ENCODE data around the gene SUPT3H.
"Not testable (repeated sequence)": the region's sequence is repeated elsewhere in the genome, so short reads cannot be mapped to it uniquely, and the experiment has no call there.

SUPT3H gene

DNA sequence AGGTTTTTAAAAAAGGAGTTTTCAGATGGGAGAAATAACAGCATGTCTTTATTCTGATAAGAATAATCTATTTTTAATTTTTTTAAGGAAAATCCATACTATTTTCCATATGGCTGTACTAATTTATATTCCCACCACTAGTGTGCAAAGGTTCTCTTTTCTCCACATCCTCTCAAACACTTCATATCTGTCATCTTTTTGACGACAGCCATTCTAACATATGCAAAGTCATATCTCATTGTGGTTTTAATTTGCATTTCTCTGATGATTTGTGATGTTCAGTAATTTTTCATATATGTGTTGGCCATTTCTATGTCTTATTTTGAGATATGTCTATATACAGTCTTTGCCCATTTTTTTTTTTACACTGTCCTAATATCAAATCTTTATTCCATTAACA is 330.2 kb downstream of the SUPT3H start:
- H3K4me3 ChIP-seq (ENCODE audit: low read depth, low read length) = no peak overlapping the region
- TF ChIP-seq, protein P1, sequence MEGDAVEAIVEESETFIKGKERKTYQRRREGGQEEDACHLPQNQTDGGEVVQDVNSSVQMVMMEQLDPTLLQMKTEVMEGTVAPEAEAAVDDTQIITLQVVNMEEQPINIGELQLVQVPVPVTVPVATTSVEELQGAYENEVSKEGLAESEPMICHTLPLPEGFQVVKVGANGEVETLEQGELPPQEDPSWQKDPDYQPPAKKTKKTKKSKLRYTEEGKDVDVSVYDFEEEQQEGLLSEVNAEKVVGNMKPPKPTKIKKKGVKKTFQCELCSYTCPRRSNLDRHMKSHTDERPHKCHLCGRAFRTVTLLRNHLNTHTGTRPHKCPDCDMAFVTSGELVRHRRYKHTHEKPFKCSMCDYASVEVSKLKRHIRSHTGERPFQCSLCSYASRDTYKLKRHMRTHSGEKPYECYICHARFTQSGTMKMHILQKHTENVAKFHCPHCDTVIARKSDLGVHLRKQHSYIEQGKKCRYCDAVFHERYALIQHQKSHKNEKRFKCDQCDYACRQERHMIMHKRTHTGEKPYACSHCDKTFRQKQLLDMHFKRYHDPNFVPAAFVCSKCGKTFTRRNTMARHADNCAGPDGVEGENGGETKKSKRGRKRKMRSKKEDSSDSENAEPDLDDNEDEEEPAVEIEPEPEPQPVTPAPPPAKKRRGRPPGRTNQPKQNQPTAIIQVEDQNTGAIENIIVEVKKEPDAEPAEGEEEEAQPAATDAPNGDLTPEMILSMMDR (IDR thresholded peaks at IDR 0.05; ENCODE audit: control insufficient read depth, extremely low read depth, insufficient read depth) = no peak
- DNase-seq (ENCODE audit: low read depth) = no peak

DNA sequence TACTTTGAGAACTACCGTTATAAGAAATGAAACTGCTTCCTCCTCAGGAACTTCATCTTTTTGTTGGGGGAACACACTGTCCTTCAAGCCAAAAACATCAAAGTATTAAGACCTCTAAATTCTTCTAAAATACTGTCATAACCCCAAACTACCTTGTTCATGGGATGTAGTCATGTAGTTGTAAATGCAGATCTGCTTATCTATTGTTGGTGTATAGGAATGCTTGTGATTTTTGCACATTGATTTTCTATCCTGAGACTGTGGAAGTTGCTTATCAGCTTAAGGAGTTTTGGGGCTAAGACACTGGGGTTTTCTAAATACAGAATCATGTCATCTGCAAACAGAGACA is 332.5 kb downstream of the SUPT3H start:
- H3K4me3 ChIP-seq (ENCODE audit: low read depth, low read length) = no peak overlapping the region
- no peak for DNase-seq (ENCODE audit: low read depth)

GRCh38 chr6:45044510-45045252 is 333.1 kb downstream of the SUPT3H start:
- TF ChIP-seq, protein P1 (IDR thresholded peaks at IDR 0.05; ENCODE audit: control insufficient read depth, extremely low read depth, insufficient read depth) = no peak
- DNase-seq (ENCODE audit: low read depth) = no peak
- no peak overlapping the region for H3K4me3 ChIP-seq (ENCODE audit: low read depth, low read length)

More for the DNA sequence above, 332.5 kb downstream of the SUPT3H start:
- TF ChIP-seq, protein P1 (IDR thresholded peaks at IDR 0.05; ENCODE audit: control insufficient read depth, extremely low read depth, insufficient read depth) = no peak

GRCh38 chr6:45044086-45044485 is 333.6 kb downstream of the SUPT3H start:
- no peak overlapping the region for H3K4me3 ChIP-seq (ENCODE audit: low read depth, low read length)
- TF ChIP-seq, protein P1 (IDR thresholded peaks at IDR 0.05; ENCODE audit: control insufficient read depth, extremely low read depth, insufficient read depth) = no peak
- DNase-seq (ENCODE audit: low read depth) = no peak

DNA sequence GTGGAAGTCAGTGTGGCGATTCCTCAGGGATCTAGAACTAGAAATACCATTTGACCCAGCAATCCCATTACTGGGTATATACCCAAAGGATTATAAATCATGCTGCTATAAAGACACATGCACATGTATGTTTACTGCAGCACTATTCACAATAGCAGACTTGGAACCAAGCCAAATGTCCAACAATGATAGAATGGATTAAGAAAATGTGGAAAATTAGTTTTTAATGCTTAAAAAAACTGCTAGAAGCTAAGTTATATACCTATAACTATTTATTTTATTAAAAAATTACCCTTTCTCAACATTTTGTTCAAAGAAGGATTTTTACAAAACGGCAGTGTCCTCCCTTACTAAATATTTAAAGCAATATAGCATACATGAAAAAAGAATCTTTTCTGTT is 335.1 kb downstream of the SUPT3H start:
- not testable (repeated sequence) for H3K4me3 ChIP-seq (ENCODE audit: low read depth, low read length); DNase-seq (ENCODE audit: low read depth)

DNA sequence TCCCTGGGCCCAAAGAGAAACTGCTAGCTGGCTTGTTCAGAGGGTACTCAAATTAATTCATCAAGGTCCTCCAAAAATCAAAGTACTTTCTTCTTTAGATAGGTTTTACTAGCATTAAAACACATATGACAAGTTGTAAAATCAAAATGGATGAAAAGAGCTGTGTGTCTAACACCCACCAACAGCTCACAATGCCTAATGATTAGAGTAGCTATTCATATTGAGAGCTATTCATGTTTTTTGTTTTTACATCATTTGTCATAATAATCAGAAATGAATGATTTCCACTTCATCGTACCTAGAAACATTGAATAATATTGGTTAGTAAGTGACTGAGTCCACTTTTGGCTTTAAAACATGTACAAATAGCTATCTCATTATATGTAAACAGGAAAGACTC is 339.5 kb downstream of the SUPT3H start:
- H3K4me3 ChIP-seq (ENCODE audit: low read depth, low read length) = no peak overlapping the region
- DNase-seq (ENCODE audit: low read depth) = no peak
- TF ChIP-seq, protein P1 (IDR thresholded peaks at IDR 0.05; ENCODE audit: control insufficient read depth, extremely low read depth, insufficient read depth) = no peak

- TF ChIP-seq, protein P1 (IDR thresholded peaks at IDR 0.05; ENCODE audit: control insufficient read depth, extremely low read depth, insufficient read depth) = no peak
- DNase-seq (ENCODE audit: low read depth) = no peak
Observed at GRCh38 chr6:45036103-45036502, 341.6 kb downstream of the SUPT3H start.

More at GRCh38 chr6:45036103-45036502, 341.6 kb downstream of the SUPT3H start:
- no peak overlapping the region for H3K4me3 ChIP-seq (ENCODE audit: low read depth, low read length)
